Peyer's patch (tissue), 4 donors: Measurements from ENCODE around the gene SPPL3.

Experiments
- POLR2A ChIP-seq, 2 donors: fragments of 450-650 bp; IDR thresholded peaks; one replicate each; pipeline ENCODE4 v1.5.1; 2017; ENCODE audit warnings: antibody characterized with exemption in 2 of 2, mild to moderate bottlenecking in 2 of 2, moderate library complexity in 2 of 2
- TF ChIP-seq, protein P1 (sequence below), 6 experiments: fragments of 450-650 bp in 4 of 6; fragments of 200-600 bp in 2 of 6; sonication (generic) in 1 of 6; IDR thresholded peaks; one replicate each; pipeline ENCODE4 v1.5.1; 2017 to 2019; ENCODE audit warnings: antibody characterized with exemption in 6 of 6, mild to moderate bottlenecking in 3 of 6, moderate library complexity in 1 of 6

DNA sequence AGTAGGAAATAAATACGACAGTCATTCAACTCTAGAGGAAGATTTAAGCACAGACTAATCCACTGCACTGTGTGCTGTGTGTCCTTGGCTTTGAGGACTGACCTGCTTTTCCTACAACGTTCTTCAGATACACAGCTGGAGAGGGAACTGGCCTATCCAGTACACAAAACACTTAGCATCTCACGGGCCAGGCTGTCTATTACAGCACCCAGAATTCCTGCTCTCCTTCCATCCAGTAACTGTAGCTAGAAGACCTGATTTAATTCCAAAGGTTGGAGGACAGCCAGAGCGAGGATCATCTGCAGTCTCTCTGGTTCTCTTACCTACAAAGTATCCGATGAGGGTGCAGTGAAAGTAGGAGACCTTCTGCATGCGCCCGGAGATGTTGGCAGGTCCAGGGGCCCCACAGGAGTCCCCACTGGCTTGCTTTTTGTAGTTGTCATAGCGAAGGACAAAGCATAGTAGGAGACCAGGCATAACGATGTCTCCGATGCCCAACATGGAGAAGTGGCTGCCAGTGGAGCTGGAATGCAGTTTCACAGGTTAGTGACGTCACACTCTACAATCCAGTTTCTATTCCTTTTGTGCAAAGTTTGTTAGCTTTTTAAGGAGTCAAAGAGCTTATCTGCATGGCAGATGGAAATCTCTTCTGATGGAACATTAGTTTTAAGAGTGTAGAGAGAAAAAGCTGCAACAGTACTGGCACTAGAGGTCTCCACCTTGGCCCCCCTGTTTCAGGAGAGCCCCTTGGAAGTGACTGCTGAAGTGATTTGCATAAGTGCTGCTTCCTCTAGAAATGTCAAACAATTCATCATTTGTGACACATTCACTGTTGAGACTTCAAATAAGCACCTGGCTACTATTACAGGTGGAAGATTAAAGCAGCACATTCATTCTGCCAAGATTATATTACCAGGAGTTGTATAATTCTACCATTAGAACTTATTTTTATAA, 136.8 kb downstream of the SPPL3 start:
- TF ChIP-seq, protein P1, sequence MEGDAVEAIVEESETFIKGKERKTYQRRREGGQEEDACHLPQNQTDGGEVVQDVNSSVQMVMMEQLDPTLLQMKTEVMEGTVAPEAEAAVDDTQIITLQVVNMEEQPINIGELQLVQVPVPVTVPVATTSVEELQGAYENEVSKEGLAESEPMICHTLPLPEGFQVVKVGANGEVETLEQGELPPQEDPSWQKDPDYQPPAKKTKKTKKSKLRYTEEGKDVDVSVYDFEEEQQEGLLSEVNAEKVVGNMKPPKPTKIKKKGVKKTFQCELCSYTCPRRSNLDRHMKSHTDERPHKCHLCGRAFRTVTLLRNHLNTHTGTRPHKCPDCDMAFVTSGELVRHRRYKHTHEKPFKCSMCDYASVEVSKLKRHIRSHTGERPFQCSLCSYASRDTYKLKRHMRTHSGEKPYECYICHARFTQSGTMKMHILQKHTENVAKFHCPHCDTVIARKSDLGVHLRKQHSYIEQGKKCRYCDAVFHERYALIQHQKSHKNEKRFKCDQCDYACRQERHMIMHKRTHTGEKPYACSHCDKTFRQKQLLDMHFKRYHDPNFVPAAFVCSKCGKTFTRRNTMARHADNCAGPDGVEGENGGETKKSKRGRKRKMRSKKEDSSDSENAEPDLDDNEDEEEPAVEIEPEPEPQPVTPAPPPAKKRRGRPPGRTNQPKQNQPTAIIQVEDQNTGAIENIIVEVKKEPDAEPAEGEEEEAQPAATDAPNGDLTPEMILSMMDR (IDR thresholded peaks at IDR 0.05): no peak
- no peak for TF ChIP-seq POLR2A (IDR thresholded peaks at IDR 0.05)
